HG02981 (cell line): ENCODE data around the gene MYH11.
"Not testable (repeated sequence)": the region's sequence is repeated elsewhere in the genome, so short reads cannot be mapped to it uniquely, and the experiment has no call there.

Experiments
- ATAC-seq: cut with Tn5 transposase; IDR thresholded peaks from one replicate; pipeline ENCODE4 v1.9.1; 2021; ENCODE audit warnings: mild to moderate bottlenecking, moderate library complexity; ENCODE audit not compliant: unreplicated experiment

MYH11 gene

GRCh38 chr16:15757630-15758251 is 99.1 kb downstream of the MYH11 start:
- ATAC-seq: no peak

DNA sequence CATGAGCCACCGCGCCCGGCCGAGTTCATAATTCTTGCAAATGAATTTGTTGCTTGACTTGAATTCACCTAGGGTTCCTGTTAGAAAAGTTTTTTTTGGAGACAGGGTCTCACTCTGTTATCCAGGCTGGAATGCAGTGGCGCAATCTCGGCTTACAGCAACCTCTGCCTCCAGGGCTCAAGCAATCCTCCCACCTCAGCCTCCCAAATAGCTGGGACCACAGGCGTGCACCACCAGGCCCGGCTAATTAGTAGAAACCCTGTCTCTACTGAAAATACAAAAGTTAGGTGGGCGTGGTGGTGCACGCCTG is 99.8 kb downstream of the MYH11 start:
- ATAC-seq: no peak

GRCh38 chr16:15754821-15755534 is 101.8 kb downstream of the MYH11 start:
- no peak for ATAC-seq

- no peak for ATAC-seq
Observed at GRCh38 chr16:15752717-15753488, 103.9 kb downstream of the MYH11 start.

DNA sequence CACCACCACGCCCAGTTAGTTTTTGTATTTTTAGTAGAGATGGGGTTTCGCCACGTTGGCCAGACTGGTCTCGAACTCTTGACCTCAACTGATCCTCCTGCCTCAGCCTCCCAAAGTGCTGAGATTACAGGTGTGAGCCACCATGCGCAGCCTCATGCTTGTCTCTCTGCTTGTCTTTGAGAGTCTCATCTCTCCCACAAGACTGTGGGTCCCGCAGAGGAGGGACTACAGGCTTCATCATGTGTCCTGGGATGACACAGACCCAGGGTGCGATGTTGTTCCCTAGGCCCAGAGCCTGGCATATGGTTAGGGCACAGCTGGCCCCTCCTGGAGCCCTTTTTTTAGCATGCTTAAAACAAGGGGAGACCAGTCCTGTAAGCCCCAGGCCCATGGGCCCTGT is 104.9 kb downstream of the MYH11 start:
- no peak for ATAC-seq

GRCh38 chr16:15749985-15750384 is 106.8 kb downstream of the MYH11 start:
- no peak for ATAC-seq

- no peak for ATAC-seq
Observed at GRCh38 chr16:15749371-15749770, 107.5 kb downstream of the MYH11 start.

DNA sequence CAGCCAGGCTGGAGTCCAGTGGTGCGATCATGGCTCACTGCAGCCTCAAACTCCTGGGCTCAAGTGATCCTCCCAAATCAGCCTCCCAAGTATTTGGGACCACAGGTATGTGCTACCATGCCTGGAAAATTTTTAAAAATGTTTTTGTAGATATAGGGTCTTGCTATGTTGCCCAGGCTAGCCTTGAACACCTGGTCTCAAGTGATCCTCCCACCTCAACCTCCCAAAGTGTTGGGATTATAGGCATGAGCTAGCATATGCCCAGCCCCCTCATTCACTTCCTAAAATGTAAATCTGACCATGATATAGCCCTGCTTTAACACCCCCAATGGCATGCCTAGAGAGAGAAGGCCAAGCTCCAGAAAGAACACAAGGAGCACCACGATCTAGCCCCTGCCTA is 108.2 kb downstream of the MYH11 start:
- ATAC-seq: no peak

- no peak for ATAC-seq
Observed at GRCh38 chr16:15747937-15748336, 108.9 kb downstream of the MYH11 start.

DNA sequence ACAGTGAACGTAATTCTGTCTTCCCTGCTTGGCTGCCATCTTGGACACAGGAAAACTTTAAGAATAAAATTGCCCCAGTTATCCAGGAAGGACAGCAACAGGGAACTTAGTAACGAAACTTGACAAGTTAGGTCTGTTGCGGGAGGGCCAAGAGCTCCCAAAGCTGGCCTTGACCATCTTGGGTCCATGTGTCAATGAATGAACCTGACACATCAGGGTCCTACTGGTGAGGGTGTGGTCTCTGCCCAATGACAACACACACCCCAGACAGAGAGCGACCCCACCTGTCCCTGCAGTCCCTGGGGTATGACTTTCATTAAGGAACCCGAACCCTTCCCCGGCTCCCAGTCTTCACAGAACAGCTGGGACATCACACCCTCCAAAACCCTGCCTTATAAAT is 110.5 kb downstream of the MYH11 start:
- ATAC-seq: no peak

- no peak for ATAC-seq
Observed at GRCh38 chr16:15743657-15744056, 113.2 kb downstream of the MYH11 start.

DNA sequence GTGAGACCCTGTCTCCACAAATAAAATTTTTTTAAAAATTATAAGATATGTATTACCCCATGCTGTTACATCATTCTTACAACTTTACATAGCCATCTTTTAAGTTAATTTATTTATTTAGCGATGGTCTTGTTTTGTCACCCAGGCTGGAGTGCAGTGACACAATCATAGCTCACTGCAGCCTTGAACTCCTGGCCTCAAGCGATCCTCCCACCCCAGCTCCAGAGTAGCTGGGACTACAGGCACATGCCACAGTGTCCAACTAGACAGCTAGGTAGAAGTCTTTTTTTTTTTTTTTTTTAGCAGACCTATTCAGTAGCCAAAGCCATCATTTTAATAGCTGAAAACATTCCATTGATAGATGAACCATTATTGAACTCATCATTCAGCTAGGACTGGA is 114.1 kb downstream of the MYH11 start:
- no peak for ATAC-seq

DNA sequence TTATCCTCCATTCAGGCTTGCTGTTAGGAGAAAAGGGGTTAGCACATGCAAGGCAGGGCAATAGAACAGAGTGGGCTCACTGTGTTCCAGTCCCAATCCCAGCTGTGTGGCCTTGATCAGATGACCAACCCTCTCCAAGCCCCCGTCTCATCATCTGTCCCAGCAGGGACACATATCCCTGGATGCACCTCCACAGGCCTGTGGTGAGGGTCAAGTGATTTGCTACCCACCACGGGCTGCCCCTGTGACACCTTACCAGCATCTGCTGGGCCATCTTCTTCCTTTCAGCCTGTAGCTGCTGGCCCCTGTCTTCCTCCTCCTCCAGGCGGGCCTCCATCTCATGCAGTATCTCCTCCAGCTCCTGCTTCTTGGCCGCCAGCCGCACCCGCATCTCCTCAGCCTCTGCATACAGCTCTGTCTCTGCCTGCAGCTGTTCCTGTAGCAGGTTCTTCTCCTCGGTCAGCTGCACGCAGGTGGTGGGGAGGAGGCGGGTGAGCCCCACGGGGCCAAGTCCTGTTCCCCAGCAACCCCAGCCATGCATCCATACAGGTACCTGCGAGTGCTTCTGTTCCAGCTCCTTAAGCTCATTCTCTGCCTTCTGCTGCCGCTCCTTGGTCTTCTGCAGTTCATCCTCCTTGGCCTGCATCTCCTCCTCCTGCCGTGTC is 115.5 kb downstream of the MYH11 start:
- no peak for ATAC-seq

GRCh38 chr16:15739950-15740349 is 116.9 kb downstream of the MYH11 start:
- no peak for ATAC-seq

GRCh38 chr16:15739464-15739863 is 117.4 kb downstream of the MYH11 start:
- no peak for ATAC-seq

GRCh38 chr16:15737140-15737644 is 119.6 kb downstream of the MYH11 start:
- ATAC-seq: no peak

DNA sequence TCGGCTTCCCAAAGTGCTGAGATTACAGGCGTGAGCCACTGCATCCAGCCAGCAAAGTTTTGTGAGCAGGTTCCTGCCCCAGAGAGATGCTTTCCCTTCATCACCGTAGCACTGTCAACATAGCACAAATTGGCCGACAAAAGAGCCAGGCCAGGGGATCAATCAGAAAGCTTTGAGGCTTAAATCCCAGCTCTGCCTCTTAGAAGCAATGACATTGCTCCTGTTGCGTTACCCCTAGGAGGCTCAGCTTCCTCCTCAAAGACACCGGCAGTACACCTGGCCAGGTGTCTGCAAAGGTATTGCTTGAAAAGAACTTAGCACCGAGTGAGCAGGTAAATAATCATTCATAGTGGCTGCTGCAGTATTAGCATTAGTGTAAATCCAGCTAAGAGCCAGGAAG is 120.3 kb downstream of the MYH11 start:
- ATAC-seq: no peak

DNA sequence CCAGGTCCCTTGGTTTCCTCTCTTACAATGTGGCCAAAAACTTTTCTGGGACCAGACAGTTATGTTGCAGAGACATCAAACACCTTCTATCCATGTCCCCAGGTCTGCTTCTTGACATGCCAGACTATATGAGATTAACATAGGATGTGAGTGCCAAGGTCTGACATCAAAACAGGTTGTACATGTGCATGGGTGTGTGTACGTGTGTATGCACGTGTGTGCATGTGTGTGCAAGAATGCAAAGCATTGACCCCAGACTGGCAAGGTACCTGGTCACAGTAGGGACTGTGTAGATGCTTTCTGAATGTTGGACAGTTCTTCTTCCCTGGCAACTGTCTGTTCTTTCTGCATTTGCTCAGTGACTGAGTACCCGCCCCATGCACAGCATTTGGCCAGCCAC is 121.2 kb downstream of the MYH11 start:
- no peak for ATAC-seq

- ATAC-seq: no peak
Observed at GRCh38 chr16:15732416-15732815, 124.4 kb downstream of the MYH11 start.

DNA sequence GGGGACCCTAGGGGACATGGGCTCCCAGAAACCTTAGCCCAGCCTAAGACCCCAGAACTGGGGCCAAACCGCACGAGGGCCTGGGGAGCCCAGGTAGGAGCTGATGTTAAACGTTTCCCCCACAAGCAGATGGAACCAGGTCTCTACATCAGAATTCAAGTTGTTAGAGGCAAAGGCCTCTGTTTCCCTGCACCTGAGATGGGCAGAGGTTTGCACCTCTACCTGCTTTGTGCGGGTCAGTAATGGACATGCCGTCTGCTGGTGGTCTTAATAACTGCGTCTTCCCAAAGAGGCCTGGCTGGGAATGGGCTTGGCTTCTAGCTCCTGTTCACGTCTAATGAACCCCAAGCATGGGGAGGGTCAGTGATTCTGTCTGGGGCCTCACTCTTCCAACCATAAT is 127.7 kb downstream of the MYH11 start:
- no peak for ATAC-seq

DNA sequence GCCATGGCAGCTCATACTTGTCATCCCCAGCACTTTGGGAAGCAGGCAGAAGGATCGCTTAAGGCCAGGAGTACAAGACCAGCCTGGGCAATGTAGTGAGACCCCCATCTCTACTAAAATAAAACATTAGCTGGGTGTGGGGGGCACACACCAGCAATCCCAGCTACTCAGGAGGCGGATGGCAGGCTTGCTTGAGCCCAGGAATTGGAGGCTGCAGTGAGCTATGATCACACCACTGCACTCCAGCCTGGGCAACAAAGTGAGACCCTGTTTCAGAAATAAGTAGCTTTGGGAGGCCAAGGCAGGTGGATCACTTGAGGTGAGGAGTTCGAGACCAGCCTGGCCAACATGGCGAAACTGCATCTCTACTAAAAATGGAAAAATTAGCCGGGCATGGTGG is 129.1 kb downstream of the MYH11 start:
- ATAC-seq: not testable (repeated sequence)

GRCh38 chr16:15726715-15727114 is 130.1 kb downstream of the MYH11 start:
- ATAC-seq: no peak
